Transverse colon (tissue), 4 donors: Measurements from ENCODE around the gene ADGRG4. TPM values are rescaled to one million over a fixed set of nuclear protein-coding genes. Genes with fewer than 3 reads are reported as not detected.

Experiments used
- DNase-seq: peaks from one replicate; pipeline ENCODE4 v3.0.0-alpha.2; 2019
- H3K27ac ChIP-seq, 4 donors: fragments of 200-600 bp; sonication (generic); 2 replicates each; pipeline ENCODE4 v1.5.1; 2016 to 2018; ENCODE audit warnings: inconsistent platforms in 4 of 4
- H3K27me3 ChIP-seq: fragments of 200-600 bp; sonication (generic); 2 replicates; pipeline ENCODE4 v1.5.1; 2017; ENCODE audit warnings: inconsistent platforms
- H3K36me3 ChIP-seq, 4 donors: fragments of 200-600 bp; sonication (generic); 2 replicates each; pipeline ENCODE4 v1.5.1; 2017 to 2019; ENCODE audit warnings: inconsistent platforms in 4 of 4
- H3K4me1 ChIP-seq, 4 donors: fragments of 200-600 bp; sonication (generic); 2 replicates each; pipeline ENCODE4 v1.5.1; 2017 to 2020; ENCODE audit warnings: inconsistent platforms in 4 of 4
- H3K4me3 ChIP-seq, 4 donors: fragments of 200-600 bp; sonication (generic); 1 replicate in 1 of 4; 2 replicates in 3 of 4; pipeline versions ENCODE4 v1.5.1 to v1.6.1; 2017 to 2019; ENCODE audit warnings: inconsistent platforms in 4 of 4
- H3K9me3 ChIP-seq, 2 donors: fragments of 200-600 bp; sonication (generic); 2 replicates each; pipeline ENCODE4 v1.5.1; 2017 to 2019; ENCODE audit warnings: inconsistent platforms in 2 of 2
- EP300 ChIP-seq: sonication (generic); formaldehyde crosslinking; IDR thresholded peaks from one replicate; pipeline ENCODE4 v1.6.1; 2017; ENCODE audit warnings: antibody characterized with exemption, low read depth
- POLR2A ChIP-seq: fragments of 450-650 bp; IDR thresholded peaks from one replicate; pipeline ENCODE4 v1.6.1; 2016; ENCODE audit warnings: antibody characterized with exemption, mild to moderate bottlenecking, moderate library complexity
- POLR2AphosphoS5 ChIP-seq, 3 donors: sonication (generic); formaldehyde crosslinking; IDR thresholded peaks; one replicate each; pipeline ENCODE4 v1.6.1; 2016; ENCODE audit warnings: antibody characterized with exemption in 3 of 3
- WGBS, 2 donors: methylation state at CpG; one replicate each; pipeline ENCODE4 v1.1.5; 2018; ENCODE audit warnings: low coverage in 1 of 2; 5-methylcytosine and 5-hydroxymethylcytosine counted together
- in situ Hi-C, 4 donors: fragments of 200-750 bp; cut with MboI; loops; one replicate each; pipeline versions ENCODE4 v1.15.0 to v1.15.1; 2017; ENCODE audit warnings: low sequenced_read_pairs in 3 of 4, low pct_ligation_motif_present in 1 of 4, low pct_unique_long_range_greater_than_20kb in 1 of 4
- intact Hi-C: fragments of 100-400 bp; cut with DNase I; formaldehyde crosslinking; loops from one replicate; pipeline ENCODE4 v1.15.1; 2023; ENCODE audit warnings: low total_unique reads
- total RNA-seq, 4 donors: library from RNA; depleted of rRNA; stranded (reverse); fragments of >200 nt; gene quantifications; one replicate each; pipeline ENCODE4 v1.1.0, GENCODE V29; 2016
- TF ChIP-seq, protein P1 (sequence below), 5 experiments: fragments of 200-600 bp in 3 of 5; fragments of 450-650 bp in 2 of 5; sonication (generic) in 3 of 5; IDR thresholded peaks; 1 replicate in 2 of 5; 2 replicates in 3 of 5; pipeline ENCODE4 v1.5.1; 2016 to 2017; ENCODE audit warnings: antibody characterized with exemption in 5 of 5, inconsistent platforms in 3 of 5, mild to moderate bottlenecking in 2 of 5, moderate library complexity in 1 of 5

Gene ADGRG4
- total RNA-seq, 4 donors from 2014 or later, result under 0.01 TPM; not detected in 3

DNA sequence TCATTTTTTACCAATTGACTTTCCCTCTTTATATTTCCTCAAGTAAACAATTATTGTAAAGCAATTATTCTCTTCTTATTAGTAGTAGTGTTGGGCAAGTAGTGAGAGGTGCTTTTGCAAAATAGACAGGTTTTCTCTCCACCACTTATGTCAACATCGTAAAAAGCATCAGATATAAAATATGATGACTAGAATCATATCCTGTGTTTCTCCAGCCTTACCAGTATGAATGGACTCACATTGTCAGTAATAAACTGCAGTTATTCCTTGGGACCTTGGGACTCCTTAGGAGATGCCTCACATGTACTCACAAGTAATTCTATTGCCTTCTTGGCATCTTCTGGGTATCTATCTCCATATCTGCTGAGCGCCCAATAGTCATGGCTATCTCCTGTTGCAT, 146.5 kb downstream of the ADGRG4 start:
- no peak for TF ChIP-seq POLR2A
- TF ChIP-seq, protein P1, sequence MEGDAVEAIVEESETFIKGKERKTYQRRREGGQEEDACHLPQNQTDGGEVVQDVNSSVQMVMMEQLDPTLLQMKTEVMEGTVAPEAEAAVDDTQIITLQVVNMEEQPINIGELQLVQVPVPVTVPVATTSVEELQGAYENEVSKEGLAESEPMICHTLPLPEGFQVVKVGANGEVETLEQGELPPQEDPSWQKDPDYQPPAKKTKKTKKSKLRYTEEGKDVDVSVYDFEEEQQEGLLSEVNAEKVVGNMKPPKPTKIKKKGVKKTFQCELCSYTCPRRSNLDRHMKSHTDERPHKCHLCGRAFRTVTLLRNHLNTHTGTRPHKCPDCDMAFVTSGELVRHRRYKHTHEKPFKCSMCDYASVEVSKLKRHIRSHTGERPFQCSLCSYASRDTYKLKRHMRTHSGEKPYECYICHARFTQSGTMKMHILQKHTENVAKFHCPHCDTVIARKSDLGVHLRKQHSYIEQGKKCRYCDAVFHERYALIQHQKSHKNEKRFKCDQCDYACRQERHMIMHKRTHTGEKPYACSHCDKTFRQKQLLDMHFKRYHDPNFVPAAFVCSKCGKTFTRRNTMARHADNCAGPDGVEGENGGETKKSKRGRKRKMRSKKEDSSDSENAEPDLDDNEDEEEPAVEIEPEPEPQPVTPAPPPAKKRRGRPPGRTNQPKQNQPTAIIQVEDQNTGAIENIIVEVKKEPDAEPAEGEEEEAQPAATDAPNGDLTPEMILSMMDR (IDR thresholded peaks at IDR 0.05), result no peak
- TF ChIP-seq POLR2AphosphoS5 (IDR thresholded peaks at IDR 0.05), result no peak
- no peak for TF ChIP-seq EP300
- no peak overlapping the region for H3K27ac ChIP-seq
- no peaks in the 10 kb centered on the region for H3K36me3 ChIP-seq
- no peaks in the 10 kb centered on the region for H3K27me3 ChIP-seq
- in situ Hi-C loops, result no loop called here
- H3K4me3 ChIP-seq, result no peak overlapping the region
- 75 to 100% methylated on average over 1 to 2 of the region's 2 CpGs for WGBS, 2 donors
- intact Hi-C loops, result no loop called here
- no peaks in the 10 kb centered on the region for H3K9me3 ChIP-seq
- DNase-seq, result no peak
- H3K4me1 ChIP-seq, result no peaks in the 10 kb centered on the region

DNA sequence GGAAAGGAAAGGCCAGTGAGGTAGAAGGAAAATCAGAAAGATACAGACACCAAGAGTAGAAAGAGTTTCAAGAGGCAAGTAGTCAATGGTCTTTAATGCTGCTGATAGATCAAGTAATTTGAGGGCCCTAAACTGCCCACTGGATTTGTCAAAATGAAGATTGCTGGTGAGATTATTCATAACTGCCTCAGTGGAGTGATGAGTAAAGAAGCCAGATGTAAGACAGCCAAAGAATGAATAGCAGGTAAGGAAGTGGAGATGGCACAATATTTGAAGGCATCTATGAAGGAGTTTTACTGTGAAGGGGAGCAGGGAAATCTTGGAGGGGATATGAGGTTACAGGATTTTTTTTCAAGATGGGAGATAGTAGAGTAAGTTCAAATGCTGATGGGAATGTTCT, 147.2 kb downstream of the ADGRG4 start:
- no peaks in the 10 kb centered on the region for H3K27me3 ChIP-seq
- no peak for TF ChIP-seq POLR2A
- no peak for TF ChIP-seq EP300
- TF ChIP-seq POLR2AphosphoS5 (IDR thresholded peaks at IDR 0.05), result no peak
- TF ChIP-seq, protein P1 (IDR thresholded peaks at IDR 0.05), result no peak
- H3K4me1 ChIP-seq, result no peaks in the 10 kb centered on the region
- H3K27ac ChIP-seq, result no peak overlapping the region
- DNase-seq, result no peak
- H3K9me3 ChIP-seq, result no peaks in the 10 kb centered on the region
- in situ Hi-C loops (no loop called here), intact Hi-C loops (no loop called here)
- H3K36me3 ChIP-seq, result no peaks in the 10 kb centered on the region
- no peak overlapping the region for H3K4me3 ChIP-seq

DNA sequence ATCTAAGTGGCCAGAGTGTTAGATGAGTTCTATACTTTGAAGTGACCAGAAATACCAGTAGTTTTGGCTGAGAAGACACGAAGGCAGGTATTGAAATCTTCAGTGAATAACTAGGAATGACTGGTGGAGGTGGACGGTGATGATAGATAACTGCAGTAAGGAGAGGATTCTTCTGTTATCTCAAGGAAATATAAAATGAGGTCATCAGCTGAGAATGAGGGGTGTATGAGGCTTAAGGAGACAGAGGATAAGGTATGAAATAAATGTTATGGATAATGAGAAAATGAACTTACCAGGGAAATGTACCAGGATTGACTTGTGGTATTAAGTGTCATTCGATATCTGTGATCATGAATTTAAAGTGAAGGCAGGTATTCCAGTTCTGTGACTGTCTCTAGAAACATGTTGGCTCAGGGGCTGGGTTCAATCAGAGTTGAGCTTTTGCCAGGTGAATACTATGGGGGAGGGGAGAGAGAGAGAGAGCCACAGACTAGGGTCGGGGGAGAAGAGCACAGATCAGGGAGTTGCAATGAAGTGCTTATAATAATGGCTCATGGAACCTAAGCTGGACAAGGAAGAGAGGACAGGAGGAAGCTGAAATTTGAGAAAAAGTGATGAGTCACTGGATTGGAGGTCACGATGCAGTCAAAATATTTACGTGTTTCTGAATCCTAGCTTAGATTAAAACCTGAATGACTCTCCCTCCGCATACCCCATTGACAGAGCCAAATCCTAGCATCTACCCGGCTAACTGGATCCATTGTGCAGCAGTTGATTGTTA, 149.5 kb downstream of the ADGRG4 start:
- H3K27me3 ChIP-seq, result no peaks in the 10 kb centered on the region
- TF ChIP-seq EP300, result no peak
- no peak for TF ChIP-seq POLR2AphosphoS5 (IDR thresholded peaks at IDR 0.05)
- no peak for TF ChIP-seq POLR2A
- TF ChIP-seq, protein P1 (IDR thresholded peaks at IDR 0.05), result no peak
- H3K9me3 ChIP-seq, result no peaks in the 10 kb centered on the region
- in situ Hi-C loops, result no loop called here
- H3K36me3 ChIP-seq, result no peaks in the 10 kb centered on the region
- no peaks in the 10 kb centered on the region for H3K4me1 ChIP-seq
- no peak for DNase-seq
- no peak overlapping the region for H3K4me3 ChIP-seq
- intact Hi-C loops, result no loop called here
- H3K27ac ChIP-seq, result no peak overlapping the region
- WGBS, 2 donors, result 43 to 73% methylated on average over 6 to 8 of the region's 8 CpGs

DNA sequence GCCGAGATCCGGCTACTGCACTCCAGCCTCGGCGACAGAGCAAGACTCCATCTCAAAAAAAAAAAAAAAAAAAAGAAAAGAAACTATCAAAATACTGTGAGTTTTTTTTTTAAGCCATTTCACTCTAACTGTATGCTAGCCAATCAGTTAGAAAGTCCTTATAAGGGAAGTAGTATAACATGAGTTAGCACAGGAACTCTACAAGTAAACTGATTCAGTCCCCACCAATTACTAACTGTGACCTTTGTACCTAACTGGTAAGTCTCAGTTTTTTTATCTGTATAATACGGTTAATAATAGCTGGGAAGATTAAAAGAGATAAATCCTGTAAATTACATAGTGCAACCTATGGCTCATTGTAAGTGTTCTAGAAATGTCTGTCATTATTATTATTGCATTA, 151.9 kb downstream of the ADGRG4 start:
- TF ChIP-seq POLR2A (no peak), EP300 (no peak), POLR2AphosphoS5 (IDR thresholded peaks at IDR 0.05) (no peak)
- TF ChIP-seq, protein P1 (IDR thresholded peaks at IDR 0.05), result no peak
- H3K4me3 ChIP-seq, result no peak overlapping the region
- no peak for DNase-seq
- 71 to 83% methylated on average over 2 to 5 of the region's 5 CpGs for WGBS, 2 donors
- intact Hi-C loops (no loop called here), in situ Hi-C loops (no loop called here)
- H3K9me3 ChIP-seq, result no peaks in the 10 kb centered on the region
- no peaks in the 10 kb centered on the region for H3K27me3 ChIP-seq
- no peaks in the 10 kb centered on the region for H3K36me3 ChIP-seq
- H3K4me1 ChIP-seq, result no peaks in the 10 kb centered on the region
- H3K27ac ChIP-seq, result no peak overlapping the region
